Activated CD4-positive, CD25-positive, alpha-beta regulatory T cell treated with anti-CD3 and anti-CD28 coated beads, Interleukin-2, amount 50 U/mL, for 24 hours (primary cell): Measurements from ENCODE around the gene COX4I2.
"Not testable (repeated sequence)": the region's sequence is repeated elsewhere in the genome, so short reads cannot be mapped to it uniquely, and the experiment has no call there.

ENCODE experiments used
- ATAC-seq, 2 donors: fragments of 150-1000 bp; cut with Tn5 transposase; one replicate each; pipeline ENCODE4 v1.10.0; 2021; ENCODE audit warnings: mild to moderate bottlenecking in 1 of 2, moderate library complexity in 1 of 2

Gene COX4I2

GRCh38 chr20:31661625-31662371 is 24.1 kb downstream of the COX4I2 start:
- ATAC-seq: peak; percentile 74 to 75

GRCh38 chr20:31662372-31662854 is 24.7 kb downstream of the COX4I2 start:
- no peak for ATAC-seq

DNA sequence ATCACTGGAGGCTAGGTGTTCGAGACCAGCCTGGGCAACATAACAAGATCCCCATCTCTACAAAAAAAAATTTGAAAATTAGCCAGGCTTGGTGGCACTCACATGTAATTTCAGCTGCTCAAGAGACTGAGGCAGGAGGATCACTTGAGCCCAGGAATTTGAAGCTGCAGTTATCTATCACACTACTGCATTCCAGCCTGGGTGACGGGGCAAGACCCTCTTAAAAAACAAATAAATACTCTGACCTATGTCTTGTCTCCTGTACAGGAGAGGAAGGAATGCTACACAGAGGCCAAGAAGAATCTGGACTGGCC is 25.8 kb downstream of the COX4I2 start:
- no peak for ATAC-seq

- ATAC-seq: no peak
Observed at GRCh38 chr20:31663838-31664695, 26.4 kb downstream of the COX4I2 start.

- no peak for ATAC-seq
Observed at GRCh38 chr20:31664696-31665354, 27.1 kb downstream of the COX4I2 start.

DNA sequence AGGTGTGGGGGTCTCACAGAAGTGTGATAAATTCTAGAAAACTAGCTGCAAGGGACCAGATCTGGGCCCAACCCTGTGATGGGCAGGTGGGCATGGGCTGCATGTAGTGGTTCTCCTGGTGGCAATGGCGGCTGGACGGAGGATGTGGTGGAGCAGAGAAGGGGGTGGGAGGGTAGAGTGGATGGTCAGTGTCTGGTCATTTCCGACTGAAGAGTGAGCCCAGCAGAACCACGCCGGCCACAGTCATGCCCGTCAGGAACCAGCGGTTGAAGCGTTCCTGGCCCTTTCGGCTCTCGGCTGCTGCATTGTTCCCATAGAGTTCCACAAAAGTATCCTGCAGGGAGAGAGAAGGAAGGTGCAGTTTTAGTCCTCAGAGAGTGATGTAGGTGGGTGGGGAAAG is 28.0 kb downstream of the COX4I2 start:
- no peak for ATAC-seq

DNA sequence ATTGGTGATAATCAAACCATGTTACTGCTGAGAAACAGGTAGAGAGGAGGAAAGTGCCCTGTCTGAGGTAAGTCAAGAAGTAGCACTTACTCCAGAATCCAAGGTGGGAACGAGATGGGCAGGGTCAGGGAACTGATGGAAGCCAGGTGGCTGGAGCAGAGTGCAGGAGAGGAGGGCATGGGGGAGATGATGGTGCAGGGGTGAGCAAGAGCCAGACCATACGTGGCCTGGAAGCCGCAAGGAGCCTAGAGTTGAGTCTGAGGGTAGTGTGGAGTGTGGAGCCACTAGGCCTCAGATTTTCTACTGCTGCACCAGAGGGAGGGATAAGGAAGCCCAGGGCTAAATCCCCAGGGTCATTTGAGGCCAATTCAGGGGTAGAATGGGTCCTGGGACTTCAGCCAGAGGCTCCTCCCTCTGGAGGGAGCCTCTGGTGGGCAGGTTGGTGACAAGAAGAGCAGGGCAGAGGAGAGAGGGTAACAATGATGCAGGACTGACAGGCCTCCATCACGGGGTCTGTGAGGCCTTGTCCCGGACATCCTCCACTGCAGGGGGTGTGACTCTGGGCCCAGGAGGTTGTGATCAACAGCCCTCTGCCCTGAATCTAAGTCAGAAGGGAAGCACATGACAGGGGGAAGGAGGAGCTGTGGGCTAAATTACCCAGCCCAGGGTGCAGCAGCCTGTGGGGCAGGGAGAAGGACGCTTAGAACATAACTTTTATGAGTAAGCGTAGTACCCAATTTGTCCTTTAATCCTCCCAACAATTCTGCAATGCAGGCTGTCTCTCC is 28.7 kb downstream of the COX4I2 start:
- ATAC-seq: no peak

DNA sequence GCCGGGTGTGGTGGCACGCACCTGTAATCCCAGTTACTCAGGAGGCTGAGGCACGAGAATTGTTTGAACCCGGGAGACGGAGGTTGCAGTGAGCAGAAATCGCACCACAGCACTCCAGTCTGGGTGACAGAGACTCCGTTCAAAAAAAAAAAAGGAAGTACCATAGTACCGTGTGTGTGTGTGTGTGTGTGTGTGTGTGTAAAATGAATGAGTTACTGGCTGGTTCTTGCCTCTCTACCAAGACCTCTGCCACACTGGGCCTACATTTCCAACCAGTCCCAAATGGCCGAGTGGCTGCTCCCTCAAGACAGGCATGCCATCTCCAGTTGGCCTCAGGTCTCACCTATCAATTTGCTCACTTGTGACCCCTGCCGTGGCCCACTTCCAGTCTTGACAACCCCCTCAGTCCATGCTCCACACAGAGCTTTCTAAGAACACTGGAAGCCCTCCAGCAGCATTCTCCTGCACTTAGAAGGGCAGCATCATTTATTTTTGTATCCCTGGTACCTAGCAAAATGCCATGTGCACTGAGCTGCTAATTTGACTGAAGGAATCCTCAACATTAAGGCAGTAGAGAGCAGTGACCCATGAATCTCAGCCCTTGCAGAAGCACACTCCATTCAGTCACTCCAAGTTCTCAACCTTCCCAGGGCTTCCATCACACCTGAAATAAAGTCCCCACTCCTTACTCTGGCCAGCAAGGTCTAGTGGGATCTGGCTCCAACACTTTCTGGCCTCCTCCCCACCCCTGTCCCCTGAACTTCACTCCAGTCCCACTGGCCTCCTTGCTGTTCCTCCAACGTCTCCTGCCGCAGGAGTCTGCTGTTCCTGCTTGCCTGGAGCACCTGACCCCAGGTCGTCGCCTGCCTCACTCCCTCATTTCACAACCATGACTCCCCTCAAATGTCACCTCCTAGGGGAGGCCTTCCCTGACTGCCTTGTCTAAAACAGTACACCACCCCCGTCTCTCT is 29.9 kb downstream of the COX4I2 start:
- ATAC-seq: no peak

DNA sequence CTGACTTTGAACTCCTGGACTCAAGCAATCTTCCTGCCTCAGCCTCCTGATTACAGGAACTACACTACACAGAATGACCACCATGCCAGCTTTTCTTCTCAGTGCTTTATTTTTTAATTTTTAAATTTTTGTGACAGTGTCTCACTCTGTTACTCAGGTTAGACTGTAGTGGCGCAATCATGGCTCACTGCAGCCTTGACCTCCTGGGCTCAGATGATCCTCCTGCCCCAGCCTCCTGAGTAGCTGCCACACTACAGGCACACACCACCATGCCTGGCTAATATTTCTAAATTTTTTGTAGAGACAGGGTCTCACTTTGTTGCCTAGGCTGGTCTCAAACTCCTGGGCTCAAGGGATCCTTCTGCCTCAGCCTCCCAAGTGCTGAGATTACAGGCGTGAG is 31.2 kb downstream of the COX4I2 start:
- ATAC-seq: not testable (repeated sequence)

- ATAC-seq: no peak
Observed at GRCh38 chr20:31669876-31670275, 32.2 kb downstream of the COX4I2 start.

DNA sequence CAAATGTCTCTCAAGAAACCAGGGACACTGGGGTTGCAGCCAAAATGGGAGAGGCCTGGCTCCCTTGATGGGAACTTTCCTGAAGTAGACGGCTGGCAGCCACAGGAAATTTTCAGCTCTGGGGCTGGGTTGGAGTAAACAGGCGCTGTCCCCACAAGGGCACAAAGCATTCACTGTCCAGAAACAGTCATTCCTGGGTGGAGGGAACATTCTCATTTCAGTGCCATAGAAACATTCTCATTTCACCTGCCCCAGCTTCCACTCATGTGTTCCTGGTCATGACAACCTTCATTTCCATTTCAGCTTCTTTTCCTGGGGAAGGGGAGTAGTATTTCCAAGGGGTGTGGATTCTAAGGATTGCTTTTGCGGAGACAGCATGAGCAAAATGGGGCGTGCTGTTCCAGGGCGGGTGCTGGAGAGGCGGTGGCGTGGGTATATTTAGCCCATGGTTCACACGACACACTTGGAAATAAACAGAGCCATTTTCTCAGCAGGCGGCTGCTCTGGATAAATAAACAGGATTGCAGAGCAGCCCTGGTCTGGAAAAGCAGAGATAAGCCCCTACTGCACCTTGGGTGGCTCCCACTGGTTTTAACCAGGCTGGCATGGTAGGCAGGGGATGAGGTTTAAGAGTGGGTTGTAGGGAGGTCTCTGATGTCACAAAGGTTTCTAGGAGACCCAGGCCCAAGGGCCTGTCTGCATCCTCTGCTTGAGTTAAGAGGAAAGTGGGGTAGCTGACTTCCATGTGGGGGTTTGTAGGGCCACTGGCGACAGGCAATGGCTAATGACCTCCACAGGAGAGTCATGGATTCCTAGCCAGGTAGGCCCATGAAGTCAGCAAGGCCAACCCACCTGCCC is 32.9 kb downstream of the COX4I2 start:
- no peak for ATAC-seq

DNA sequence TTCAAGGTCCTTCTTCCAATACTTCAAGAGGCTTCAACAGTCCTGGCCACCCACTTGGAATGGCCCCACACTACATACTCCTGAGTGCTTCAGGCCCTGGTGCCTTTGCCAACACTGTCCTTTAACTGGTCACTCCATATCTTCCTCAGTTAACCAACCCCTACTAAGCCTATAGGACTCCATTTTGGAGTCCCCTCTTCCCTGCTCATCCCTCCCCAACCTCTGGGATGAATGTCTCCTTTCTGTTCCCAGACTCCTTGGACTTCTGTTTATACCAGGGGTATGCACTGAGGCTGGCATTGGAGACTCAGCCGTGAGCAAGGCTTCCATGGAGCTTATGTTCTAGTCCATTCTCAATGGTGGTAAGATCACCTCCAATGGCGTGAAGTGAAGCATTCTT is 33.6 kb downstream of the COX4I2 start:
- ATAC-seq: no peak

DNA sequence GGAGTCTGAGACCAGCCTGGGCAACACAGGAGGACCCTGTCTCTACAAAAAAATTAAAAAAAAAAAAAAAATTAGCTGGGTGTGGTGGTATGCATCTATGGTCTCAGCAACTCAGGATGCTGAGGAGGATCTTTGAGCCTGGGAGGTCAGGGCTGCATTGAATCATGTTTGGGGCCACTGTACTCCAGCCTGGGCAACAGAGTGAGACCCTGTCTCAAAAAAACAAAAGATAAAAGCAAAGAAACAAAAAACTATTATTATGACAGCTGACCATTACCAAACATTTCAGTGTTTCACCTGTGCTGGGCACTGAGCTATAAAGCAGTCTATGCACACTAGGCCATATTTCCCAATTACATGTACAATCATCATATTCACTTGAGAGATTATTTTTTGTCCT is 35.7 kb downstream of the COX4I2 start:
- no peak for ATAC-seq

GRCh38 chr20:31673943-31674463 is 36.3 kb downstream of the COX4I2 start:
- ATAC-seq: no peak

- peak; percentile 66 to 67 for ATAC-seq
Observed at GRCh38 chr20:31674895-31675827, 37.4 kb downstream of the COX4I2 start.

DNA sequence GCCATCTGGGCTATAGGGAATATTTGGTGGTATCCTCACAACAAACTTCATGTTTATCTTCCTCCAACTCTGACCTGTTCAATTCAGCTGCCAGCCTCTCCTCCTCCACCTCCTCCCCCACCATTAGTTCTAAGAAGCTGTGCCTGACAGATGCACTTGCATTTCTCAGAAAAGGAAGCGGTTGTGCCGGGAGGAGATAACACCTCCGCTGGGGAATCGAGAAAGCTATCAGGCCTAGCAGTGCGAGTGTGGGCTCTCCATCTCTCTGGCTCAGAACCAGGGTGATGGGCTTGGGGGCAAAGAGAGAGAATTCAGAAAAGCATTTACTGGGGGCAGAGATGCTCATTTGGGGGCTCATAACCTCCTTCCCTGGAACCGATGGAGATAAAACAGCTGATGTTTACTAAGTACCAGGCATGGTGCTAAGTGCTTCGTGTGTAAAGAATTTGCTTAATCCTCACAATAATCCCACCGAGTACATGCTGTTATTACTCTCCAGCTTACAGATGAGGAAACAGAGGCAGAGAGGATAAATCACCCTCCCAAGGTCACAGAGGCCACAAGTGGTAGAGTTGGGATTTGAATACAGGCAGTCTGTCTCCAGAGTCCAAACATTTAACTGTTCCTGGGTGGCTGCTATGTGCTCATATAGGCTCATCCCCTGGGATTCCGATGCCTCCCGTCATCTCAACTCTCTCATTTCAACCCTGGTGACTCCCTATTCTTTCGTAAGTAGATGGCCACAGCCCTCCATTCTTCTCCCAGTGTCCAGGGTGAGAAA is 38.3 kb downstream of the COX4I2 start:
- peak; percentile 70 to 78 for ATAC-seq

- ATAC-seq: no peak
Observed at GRCh38 chr20:31676609-31676989, 38.9 kb downstream of the COX4I2 start.

- ATAC-seq: no peak
Observed at GRCh38 chr20:31677553-31678260, 40.0 kb downstream of the COX4I2 start.
